HEK293 (cell line): ENCODE results near the gene MAP3K20.
A peak's percentile ranks its signal among the peaks of the same experiment; 100 is the strongest.

ENCODE experiments used
- CTCF ChIP-seq: fragments of 450-650 bp; formaldehyde crosslinking; IDR thresholded peaks from 2 replicates; pipeline ENCODE4 v1.5.1; 2016; ENCODE audit warnings: missing biosample characterization, missing genetic modification characterization
- GLIS2 ChIP-seq: fragments of 450-650 bp; formaldehyde crosslinking; IDR thresholded peaks from 2 replicates; pipeline ENCODE4 v1.5.1; 2016; ENCODE audit warnings: missing biosample characterization, missing genetic modification characterization
- HOXD13 ChIP-seq: sonication (generic); formaldehyde crosslinking; IDR thresholded peaks from 2 replicates; pipeline ENCODE4 v1.8.0; 2022; ENCODE audit warnings: missing genetic modification reagents, borderline replicate concordance
- REPIN1 ChIP-seq: fragments of 450-650 bp; formaldehyde crosslinking; IDR thresholded peaks from 2 replicates; pipeline ENCODE4 v1.5.1; 2017; ENCODE audit warnings: missing biosample characterization, missing genetic modification characterization, low read depth
- TSHZ1 ChIP-seq: fragments of 450-650 bp; formaldehyde crosslinking; IDR thresholded peaks from 2 replicates; pipeline ENCODE4 v1.5.1; 2016; ENCODE audit warnings: missing biosample characterization, missing genetic modification characterization, borderline replicate concordance
- ZBTB49 ChIP-seq: fragments of 450-650 bp; formaldehyde crosslinking; IDR thresholded peaks from 2 replicates; pipeline ENCODE4 v1.5.1; 2016; ENCODE audit warnings: missing biosample characterization, missing genetic modification characterization, low read depth
- ZFP69B ChIP-seq: fragments of 450-650 bp; formaldehyde crosslinking; IDR thresholded peaks from 2 replicates; pipeline ENCODE4 v1.5.1; 2016; ENCODE audit warnings: missing biosample characterization, missing genetic modification characterization
- ZNF169 ChIP-seq: fragments of 450-650 bp; formaldehyde crosslinking; IDR thresholded peaks from 2 replicates; pipeline ENCODE4 v1.5.1; 2016; ENCODE audit warnings: missing biosample characterization, missing genetic modification characterization
- ZNF175 ChIP-seq: fragments of 450-650 bp; formaldehyde crosslinking; IDR thresholded peaks from 2 replicates; pipeline ENCODE4 v1.5.1; 2016; ENCODE audit warnings: missing biosample characterization, missing genetic modification characterization
- ZNF202 ChIP-seq: fragments of 450-650 bp; formaldehyde crosslinking; IDR thresholded peaks from 2 replicates; pipeline ENCODE4 v1.5.1; 2016; ENCODE audit warnings: missing biosample characterization, missing genetic modification characterization, borderline replicate concordance
- ZNF280C ChIP-seq: fragments of 450-650 bp; formaldehyde crosslinking; IDR thresholded peaks from 2 replicates; pipeline ENCODE4 v1.5.1; 2016; ENCODE audit warnings: missing biosample characterization, missing genetic modification characterization
- ZNF324 ChIP-seq: fragments of 450-650 bp; formaldehyde crosslinking; IDR thresholded peaks from 2 replicates; pipeline ENCODE4 v1.5.1; 2016; ENCODE audit warnings: missing biosample characterization, missing genetic modification characterization
- ZNF585B ChIP-seq: fragments of 450-650 bp; formaldehyde crosslinking; IDR thresholded peaks from 2 replicates; pipeline ENCODE4 v1.5.1; 2016; ENCODE audit warnings: missing biosample characterization, missing genetic modification characterization
- ZNF645 ChIP-seq: fragments of 450-650 bp; formaldehyde crosslinking; IDR thresholded peaks from 2 replicates; pipeline ENCODE4; 2016; ENCODE audit warnings: missing biosample characterization, missing genetic modification characterization
- ZNF660 ChIP-seq: fragments of 450-650 bp; IDR thresholded peaks from 2 replicates; pipeline ENCODE4 v1.5.1; 2018; ENCODE audit warnings: missing biosample characterization, mild to moderate bottlenecking, missing genetic modification characterization
- ZNF677 ChIP-seq: fragments of 450-650 bp; IDR thresholded peaks from 2 replicates; pipeline ENCODE4 v1.5.0; 2018; ENCODE audit warnings: missing biosample characterization, mild to moderate bottlenecking, missing genetic modification characterization, moderate library complexity
- ZNF692 ChIP-seq: fragments of 450-650 bp; formaldehyde crosslinking; IDR thresholded peaks from 2 replicates; pipeline ENCODE4 v1.5.1; 2016; ENCODE audit warnings: missing biosample characterization, missing genetic modification characterization

The MAP3K20 gene

GRCh38 chr2:173027181-173028128, 48.2 kb upstream of the MAP3K20 start (continued):
- TF ChIP-seq TSHZ1 (tag by site-specific recombination) (no peak), ZNF645 (tag by site-specific recombination) (no peak), ZNF692 (tag by site-specific recombination) (peak; percentile 82), ZNF280C (no peak), ZNF324 (tag by site-specific recombination) (no peak), REPIN1 (tag by site-specific recombination) (no peak), ZNF660 (tag by site-specific recombination) (peak; percentile 44), ZNF202 (tag by site-specific recombination) (no peak), ZNF585B (tag by site-specific recombination) (no peak), ZNF677 (no peak), ZNF175 (tag by site-specific recombination) (no peak), ZBTB49 (tag by site-specific recombination) (no peak), ZNF169 (tag by site-specific recombination) (no peak), GLIS2 (tag by site-specific recombination) (no peak), ZFP69B (peak; percentile 25; the same call in 1 of the 2 replicates), HOXD13 (CRISPR knock-in tag) (no peak), CTCF (tag by site-specific recombination) (peak; percentile 78; the same call in 1 of the 2 replicates)
